ENCODE results near the gene MTFP1.

DNA sequence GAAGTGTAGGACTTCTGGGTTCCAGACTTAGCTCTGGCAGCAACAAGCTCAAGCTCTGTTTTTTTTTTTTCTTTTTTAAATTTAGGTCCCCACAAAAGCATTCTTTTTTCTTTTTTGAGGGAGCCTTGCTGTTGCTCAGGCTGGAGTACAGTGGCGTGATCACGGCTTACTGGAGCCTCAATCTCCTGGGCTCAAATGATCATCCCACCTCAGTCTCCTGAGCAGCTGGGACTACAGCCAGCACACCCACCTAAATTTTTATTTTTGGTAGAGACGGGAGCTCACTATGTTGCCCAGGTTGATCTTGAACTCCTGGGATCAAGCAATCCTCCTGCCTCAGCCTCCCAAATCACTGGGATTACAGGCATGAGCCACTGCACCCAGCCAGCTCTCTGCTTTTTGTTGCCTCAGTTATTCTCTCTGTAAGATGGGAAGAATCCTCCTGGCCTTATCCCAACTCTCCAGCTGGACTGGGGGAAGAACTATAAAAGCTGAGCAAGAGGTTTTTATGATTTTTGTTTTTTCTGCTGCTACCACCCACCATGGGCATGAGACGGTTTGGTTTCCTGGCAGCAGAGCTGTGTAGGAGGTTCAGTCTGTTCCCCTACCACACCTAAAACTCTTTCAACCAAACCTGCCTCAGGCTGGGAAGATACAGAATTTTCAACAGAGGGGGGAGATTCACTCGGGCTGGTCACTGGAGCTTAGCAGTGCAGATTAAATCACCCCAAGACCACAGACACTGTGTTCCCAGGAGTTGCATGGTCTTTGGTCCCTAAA, 11.6 kb upstream of the MTFP1 start:
- no peak for TF ChIP-seq SUZ12 (IDR thresholded peaks at IDR 0.05; ENCODE audit: extremely low read depth, insufficient read depth, insufficient read length)
- no peak for TF ChIP-seq ZNF274 (IDR thresholded peaks at IDR 0.05; ENCODE audit: low read depth, low read length)
- no peak for TF ChIP-seq YY1 (IDR thresholded peaks at IDR 0.05; ENCODE audit: insufficient read depth, insufficient read length)
